ENCODE measurements around the gene LIPC. TPM values are rescaled to one million over a fixed set of nuclear protein-coding genes. Genes with fewer than 3 reads are reported as not detected.

Gene LIPC
- total and polyA plus RNA-seq, 9 of the 15 experiments (the other 6 are each of a cell fraction or from before 2014, with no cell fraction given): 0.07 to 0.41 (median 0.11) TPM; not detected in 2

DNA sequence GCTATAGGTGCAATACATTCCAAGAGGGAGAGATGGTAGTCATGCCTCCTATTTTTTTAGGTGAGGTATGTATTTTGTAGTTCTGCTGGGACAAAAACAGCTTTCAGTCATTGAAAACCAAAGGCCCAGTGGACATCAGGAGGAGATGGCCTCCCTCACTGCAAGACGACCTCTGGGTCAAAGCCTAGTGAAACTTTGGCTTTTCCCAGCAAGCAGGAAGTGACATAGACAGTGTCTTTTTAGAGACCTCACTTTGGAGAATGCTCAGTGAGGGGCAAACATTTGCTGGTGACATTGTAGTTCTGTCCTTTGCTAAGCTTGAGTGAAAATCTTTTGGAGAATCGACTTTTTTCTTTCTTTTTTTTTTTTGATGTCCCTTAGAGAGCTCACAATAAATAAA is 27.3 kb downstream of the LIPC start:
- Histone ChIP-seq H3K36me3 (ENCODE audit: control insufficient read depth, insufficient read depth, low read length) (no peaks in the 10 kb centered on the region), H3K27me3 (ENCODE audit: control insufficient read depth in 2 of 2, insufficient read depth in 2 of 2, low read length in 2 of 2) (no peaks in the 10 kb centered on the region), H3K9me1 (ENCODE audit: control insufficient read depth, insufficient read depth, low read length) (no peaks in the 10 kb centered on the region), H2AFZ (ENCODE audit: low read depth, low read length) (no peak overlapping the region), H3K9ac (ENCODE audit: insufficient read depth in 1 of 2, low read depth in 2 of 2, low read length in 2 of 2) (no peak overlapping the region), H3K27ac (ENCODE audit: extremely low read depth, low read depth, low read length) (no peak overlapping the region), H3K4me1 (replicated peaks in 1 of 2; ENCODE audit: control insufficient read depth in 2 of 2, insufficient read depth in 2 of 2, low read length in 2 of 2) (peaks cover 10 to 26% of the 10 kb centered on the region in 2 experiments; a peak in 4 of 5 replicates), H3K79me2 (ENCODE audit: control insufficient read depth, insufficient read depth, low read length) (no peaks in the 10 kb centered on the region), H3K4me2 (ENCODE audit: insufficient read depth, low read length) (no peak overlapping the region), H3K9me3 (replicated peaks; ENCODE audit: control insufficient read depth, insufficient read depth, low read depth, low read length) (no peaks in the 10 kb centered on the region), H4K20me1 (replicated peaks; ENCODE audit: control insufficient read depth, insufficient read depth, low read length) (no peaks in the 10 kb centered on the region), H3K4me3 (no peak overlapping the region)
- no TSS peak for BruUV-seq (replicated peaks)
- no peak for ATAC-seq
- WGBS (ENCODE audit: insufficient coverage, low coverage, missing lambda C conversion rate): 21% methylated on average over 1 of the region's 2 CpGs
- in situ Hi-C loops (cut with MboI) (no loop called here), intact Hi-C loops (cut with micrococcal nuclease) (no loop called here)
- peak in 1 of 4 experiments; percentile 27 for DNase-seq (ENCODE audit: extremely low read depth in 1 of 4, low spot score in 3 of 4)
- POLR2A ChIA-PET: interaction anchor here (0.5 to 0.8 kb wide), 2 partner anchors 9 to 77 kb away, joined by 3 read pairs; no protein-coding TSS in a partner anchor
- CTCF ChIA-PET (ENCODE audit: low intra/inter-chr PET ratio): no interaction called here
- peak; percentile 11 for FAIRE-seq
- TF ChIP-seq, protein P1, sequence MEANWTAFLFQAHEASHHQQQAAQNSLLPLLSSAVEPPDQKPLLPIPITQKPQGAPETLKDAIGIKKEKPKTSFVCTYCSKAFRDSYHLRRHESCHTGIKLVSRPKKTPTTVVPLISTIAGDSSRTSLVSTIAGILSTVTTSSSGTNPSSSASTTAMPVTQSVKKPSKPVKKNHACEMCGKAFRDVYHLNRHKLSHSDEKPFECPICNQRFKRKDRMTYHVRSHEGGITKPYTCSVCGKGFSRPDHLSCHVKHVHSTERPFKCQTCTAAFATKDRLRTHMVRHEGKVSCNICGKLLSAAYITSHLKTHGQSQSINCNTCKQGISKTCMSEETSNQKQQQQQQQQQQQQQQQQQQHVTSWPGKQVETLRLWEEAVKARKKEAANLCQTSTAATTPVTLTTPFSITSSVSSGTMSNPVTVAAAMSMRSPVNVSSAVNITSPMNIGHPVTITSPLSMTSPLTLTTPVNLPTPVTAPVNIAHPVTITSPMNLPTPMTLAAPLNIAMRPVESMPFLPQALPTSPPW (CRISPR knock-in tag; IDR thresholded peaks at IDR 0.05): 0 out of 2 replicates have a peak, but pooled peaks have one; percentile 10
- TF ChIP-seq GABPA (tag; conservative IDR thresholded peaks at IDR 0.05; ENCODE audit: low read depth): 0 out of 2 replicates have a peak, but pooled peaks have one; percentile 27
- TF ChIP-seq ZNF583 (CRISPR knock-in tag; IDR thresholded peaks at IDR 0.05): no peak
- TF ChIP-seq NFE2L1 (tag; IDR thresholded peaks at IDR 0.05; ENCODE audit: borderline replicate concordance, low read depth): no peak
